22Rv1 (cell line): ENCODE data around the gene HPGDS.
"Not testable (repeated sequence)": the region's sequence is repeated elsewhere in the genome, so short reads cannot be mapped to it uniquely, and the experiment has no call there.

Source experiments
- CTCF ChIP-seq: fragments of 450-650 bp; IDR thresholded peaks from 2 replicates; pipeline ENCODE4 v1.5.1; 2017; ENCODE audit warnings: mild to moderate bottlenecking
- ZFX ChIP-seq: fragments of 450-650 bp; IDR thresholded peaks from 2 replicates; pipeline ENCODE4 v1.6.1; 2017; ENCODE audit warnings: antibody characterized with exemption, borderline replicate concordance

DNA sequence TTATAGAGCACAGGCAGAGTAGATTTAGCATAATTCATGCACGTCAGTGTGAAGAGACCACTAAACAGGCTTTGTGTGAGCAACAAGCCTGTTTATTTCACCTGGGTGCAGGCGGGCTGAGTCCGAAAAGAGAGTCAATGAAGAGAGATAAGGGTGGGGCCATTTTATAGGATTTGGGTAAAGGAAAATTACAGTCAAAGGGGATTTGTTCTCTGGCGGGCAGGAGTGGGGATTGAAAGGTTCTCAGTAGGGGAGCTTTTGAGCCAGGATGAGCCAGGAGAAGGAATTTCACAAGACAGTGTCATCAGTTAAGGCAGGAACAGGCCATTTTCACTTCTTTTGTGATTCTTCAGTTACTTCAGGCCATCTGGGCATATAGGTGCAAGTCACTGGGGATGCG, 40.3 kb upstream of the HPGDS start:
- not testable (repeated sequence) for TF ChIP-seq ZFX, CTCF
